ENCODE measurements around the gene RNF4. TPM values are rescaled to one million over a fixed set of nuclear protein-coding genes. Genes with fewer than 3 reads are reported as not detected.

The RNF4 gene
- total and polyA plus RNA-seq, 2 donors (not counting 1 experiment from before 2014, with no cell fraction given), result 45.6 to 72.4 TPM

DNA sequence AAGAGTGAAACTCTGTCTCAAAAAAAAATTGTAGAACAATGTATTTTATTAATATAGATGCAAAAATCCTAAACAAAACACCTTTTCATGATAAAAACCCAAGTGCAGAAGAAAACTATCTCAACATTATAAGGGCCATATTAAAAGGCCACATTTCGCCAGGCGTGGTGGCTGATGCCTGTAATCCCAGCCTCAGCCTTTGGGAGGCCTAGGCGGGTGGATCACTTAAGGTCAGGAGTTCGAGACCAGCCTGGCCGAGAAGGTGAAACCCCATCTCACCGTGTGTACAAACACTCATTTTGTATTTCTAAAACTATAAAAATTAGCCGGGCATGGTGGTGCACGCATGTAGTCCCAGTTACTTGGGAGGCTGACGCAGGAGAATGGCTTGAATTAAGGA, 57.7 kb downstream of the RNF4 start:
- no peaks in the 10 kb centered on the region for H4K20me1 ChIP-seq (ENCODE audit: control insufficient read depth, extremely low read depth, insufficient read depth, low read length)
- H3K36me3 ChIP-seq (ENCODE audit: control insufficient read depth, insufficient read depth, low read length), result no peaks in the 10 kb centered on the region
- no peak overlapping the region for H3K27ac ChIP-seq (ENCODE audit: insufficient read depth, low read length)
- DNase-seq (ENCODE audit: low read depth in 2 of 2), result no peak
- no peaks in the 10 kb centered on the region for H3K4me1 ChIP-seq (ENCODE audit: control insufficient read depth, extremely low read depth, insufficient read depth, low read length)
- H3K4me2 ChIP-seq (ENCODE audit: extremely low read depth, insufficient read depth, low read length), result no peak overlapping the region
- no peak for TF ChIP-seq EZH2 (IDR thresholded peaks at IDR 0.05; ENCODE audit: low read length, missing control alignments)
- TF ChIP-seq, protein P1, sequence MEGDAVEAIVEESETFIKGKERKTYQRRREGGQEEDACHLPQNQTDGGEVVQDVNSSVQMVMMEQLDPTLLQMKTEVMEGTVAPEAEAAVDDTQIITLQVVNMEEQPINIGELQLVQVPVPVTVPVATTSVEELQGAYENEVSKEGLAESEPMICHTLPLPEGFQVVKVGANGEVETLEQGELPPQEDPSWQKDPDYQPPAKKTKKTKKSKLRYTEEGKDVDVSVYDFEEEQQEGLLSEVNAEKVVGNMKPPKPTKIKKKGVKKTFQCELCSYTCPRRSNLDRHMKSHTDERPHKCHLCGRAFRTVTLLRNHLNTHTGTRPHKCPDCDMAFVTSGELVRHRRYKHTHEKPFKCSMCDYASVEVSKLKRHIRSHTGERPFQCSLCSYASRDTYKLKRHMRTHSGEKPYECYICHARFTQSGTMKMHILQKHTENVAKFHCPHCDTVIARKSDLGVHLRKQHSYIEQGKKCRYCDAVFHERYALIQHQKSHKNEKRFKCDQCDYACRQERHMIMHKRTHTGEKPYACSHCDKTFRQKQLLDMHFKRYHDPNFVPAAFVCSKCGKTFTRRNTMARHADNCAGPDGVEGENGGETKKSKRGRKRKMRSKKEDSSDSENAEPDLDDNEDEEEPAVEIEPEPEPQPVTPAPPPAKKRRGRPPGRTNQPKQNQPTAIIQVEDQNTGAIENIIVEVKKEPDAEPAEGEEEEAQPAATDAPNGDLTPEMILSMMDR (conservative IDR thresholded peaks at IDR 0.05 in 1 of 2, IDR thresholded peaks at IDR 0.05 in 1 of 2; ENCODE audit: low read depth in 1 of 2, low read length in 2 of 2), result no peak
- H3K9me3 ChIP-seq (ENCODE audit: control insufficient read depth, insufficient read depth, low read depth, low read length), result no peaks in the 10 kb centered on the region
- H3K4me3 ChIP-seq (replicated peaks in 1 of 4; ENCODE audit: control extremely low read depth in 1 of 4, insufficient read depth in 1 of 4, low read depth in 3 of 4, low read length in 4 of 4), result no peak overlapping the region
- no peaks in the 10 kb centered on the region for H3K79me2 ChIP-seq (ENCODE audit: control insufficient read depth, insufficient read depth, low read length)
- H2AFZ ChIP-seq (ENCODE audit: low read length), result no peak overlapping the region
- no peaks in the 10 kb centered on the region for H3K27me3 ChIP-seq (ENCODE audit: control insufficient read depth, insufficient read depth, low read length)
- H3K9ac ChIP-seq (ENCODE audit: insufficient read depth, low read length), result no peak overlapping the region

DNA sequence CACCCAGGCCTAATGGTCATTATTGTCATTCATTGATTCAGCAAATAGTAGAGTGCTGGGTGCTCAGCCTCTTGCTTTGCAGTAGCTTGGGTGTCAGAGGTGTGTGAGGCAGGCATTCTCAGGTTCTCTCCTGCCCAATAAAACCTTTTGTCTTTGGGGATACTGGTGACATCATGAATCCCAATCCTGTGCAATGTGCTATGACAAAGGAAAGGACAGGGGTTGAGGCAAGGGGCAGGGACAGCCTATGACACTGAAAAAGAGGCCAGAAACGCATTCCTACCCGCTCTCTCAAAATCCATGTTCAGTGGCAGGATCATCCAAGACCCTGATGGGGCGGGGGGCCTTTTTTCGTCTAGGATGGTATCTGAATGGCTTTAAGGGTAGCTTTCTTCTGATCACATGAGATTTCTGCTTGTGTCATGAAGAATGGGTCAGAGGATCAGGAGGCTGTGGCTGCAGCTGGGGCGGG, 66.0 kb downstream of the RNF4 start:
- peak overlapping the region; percentile 88 for H3K9ac ChIP-seq (ENCODE audit: insufficient read depth, low read length)
- H3K4me1 ChIP-seq (ENCODE audit: control insufficient read depth, extremely low read depth, insufficient read depth, low read length), result peaks cover 7% of the 10 kb centered on the region
- peak overlapping the region; percentile 0 for H2AFZ ChIP-seq (ENCODE audit: low read length)
- H3K79me2 ChIP-seq (ENCODE audit: control insufficient read depth, insufficient read depth, low read length), result peaks cover 29% of the 10 kb centered on the region
- peak overlapping the region in 3 of 4 experiments; percentile 68 to 76 (median 73) for H3K4me3 ChIP-seq (replicated peaks in 1 of 4; ENCODE audit: control extremely low read depth in 1 of 4, insufficient read depth in 1 of 4, low read depth in 3 of 4, low read length in 4 of 4)
- H3K27me3 ChIP-seq (ENCODE audit: control insufficient read depth, insufficient read depth, low read length), result no peaks in the 10 kb centered on the region
- H3K27ac ChIP-seq (ENCODE audit: insufficient read depth, low read length), result peak overlapping the region; percentile 92
- H3K9me3 ChIP-seq (ENCODE audit: control insufficient read depth, insufficient read depth, low read depth, low read length), result no peaks in the 10 kb centered on the region
- no peak for TF ChIP-seq EZH2 (IDR thresholded peaks at IDR 0.05; ENCODE audit: low read length, missing control alignments)
- TF ChIP-seq, protein P1 (conservative IDR thresholded peaks at IDR 0.05 in 1 of 2, IDR thresholded peaks at IDR 0.05 in 1 of 2; ENCODE audit: low read depth in 1 of 2, low read length in 2 of 2), result no peak
- no peaks in the 10 kb centered on the region for H4K20me1 ChIP-seq (ENCODE audit: control insufficient read depth, extremely low read depth, insufficient read depth, low read length)
- peak overlapping the region; percentile 94 for H3K4me2 ChIP-seq (ENCODE audit: extremely low read depth, insufficient read depth, low read length)
- DNase-seq (ENCODE audit: low read depth in 2 of 2), result peak in 1 of 2 donors; percentile 8
- no peaks in the 10 kb centered on the region for H3K36me3 ChIP-seq (ENCODE audit: control insufficient read depth, insufficient read depth, low read length)

DNA sequence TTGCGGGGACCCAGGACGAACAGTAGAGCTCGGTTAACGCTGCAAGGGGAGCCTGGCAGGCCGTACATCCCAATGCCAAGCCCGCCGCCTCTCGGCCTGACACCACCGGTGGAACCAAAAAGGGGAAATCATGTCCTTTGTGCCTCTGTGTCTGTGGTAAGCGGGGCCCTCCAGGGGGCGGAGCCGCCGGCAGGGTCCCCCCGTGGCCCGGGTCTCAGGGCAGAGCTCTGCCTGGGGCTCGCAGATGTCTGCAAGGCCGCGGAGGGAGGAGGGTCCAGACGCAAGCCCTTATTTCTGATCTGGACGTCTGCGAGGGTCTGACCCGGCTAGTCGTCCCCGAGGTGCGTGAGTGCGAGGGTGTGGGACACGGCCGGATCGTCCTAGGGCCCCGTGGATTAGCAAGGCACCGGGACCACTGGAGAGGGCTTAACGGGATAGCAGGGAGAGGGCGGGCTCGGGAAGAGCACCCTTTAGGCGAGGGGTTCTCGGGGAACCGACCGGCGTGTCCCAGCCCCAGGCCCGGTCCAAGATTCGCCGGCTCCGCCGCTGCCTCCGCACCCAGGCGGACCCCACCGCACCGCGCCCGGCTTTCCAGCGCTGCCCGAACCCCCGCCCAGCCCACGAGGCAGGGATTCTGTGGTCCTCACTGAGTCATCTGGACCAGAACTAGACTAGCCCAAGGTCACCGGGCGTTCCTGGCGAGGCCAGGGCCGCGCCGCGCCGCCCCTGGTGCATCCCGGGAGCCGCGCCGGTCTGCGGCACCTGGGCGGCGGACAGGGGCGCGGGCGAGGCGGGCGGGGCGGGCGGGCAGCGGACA, 66.7 kb downstream of the RNF4 start:
- H3K4me1 ChIP-seq (ENCODE audit: control insufficient read depth, extremely low read depth, insufficient read depth, low read length), result peaks cover 7% of the 10 kb centered on the region
- H3K79me2 ChIP-seq (ENCODE audit: control insufficient read depth, insufficient read depth, low read length), result peaks cover 33% of the 10 kb centered on the region
- no peaks in the 10 kb centered on the region for H3K9me3 ChIP-seq (ENCODE audit: control insufficient read depth, insufficient read depth, low read depth, low read length)
- H3K4me3 ChIP-seq (replicated peaks in 1 of 4; ENCODE audit: control extremely low read depth in 1 of 4, insufficient read depth in 1 of 4, low read depth in 3 of 4, low read length in 4 of 4), result peak overlapping the region; percentile 68 to 76 (median 73)
- H3K4me2 ChIP-seq (ENCODE audit: extremely low read depth, insufficient read depth, low read length), result peak overlapping the region; percentile 94
- H3K27me3 ChIP-seq (ENCODE audit: control insufficient read depth, insufficient read depth, low read length), result no peaks in the 10 kb centered on the region
- no peaks in the 10 kb centered on the region for H3K36me3 ChIP-seq (ENCODE audit: control insufficient read depth, insufficient read depth, low read length)
- TF ChIP-seq, protein P1 (conservative IDR thresholded peaks at IDR 0.05 in 1 of 2, IDR thresholded peaks at IDR 0.05 in 1 of 2; ENCODE audit: low read depth in 1 of 2, low read length in 2 of 2), result peak in 1 of 2 donors; percentile 21
- no peak for TF ChIP-seq EZH2 (IDR thresholded peaks at IDR 0.05; ENCODE audit: low read length, missing control alignments)
- peak; percentile 36 to 41 for DNase-seq (ENCODE audit: low read depth in 2 of 2)
- H3K27ac ChIP-seq (ENCODE audit: insufficient read depth, low read length), result peak overlapping the region; percentile 92
- H4K20me1 ChIP-seq (ENCODE audit: control insufficient read depth, extremely low read depth, insufficient read depth, low read length), result no peaks in the 10 kb centered on the region
- H2AFZ ChIP-seq (ENCODE audit: low read length), result peak overlapping the region; percentile 62
- H3K9ac ChIP-seq (ENCODE audit: insufficient read depth, low read length), result peak overlapping the region; percentile 88

Data from fibroblast of lung (primary cell).